ENCODE data around the gene AUTS2. TPM values are rescaled to one million over a fixed set of nuclear protein-coding genes. Genes with fewer than 3 reads are reported as not detected.

Gene AUTS2
- total and polyA plus RNA-seq, 2 experiments from 2014 or later: 32.0 to 91.0 TPM

- TF ChIP-seq EZH2 (IDR thresholded peaks at IDR 0.05; ENCODE audit: low read depth, unreplicated experiment) (no peak), CREB1 (CRISPR knock-in tag; IDR thresholded peaks at IDR 0.05; ENCODE audit: low read depth) (no peak), JUNB (IDR thresholded peaks at IDR 0.05; ENCODE audit: unreplicated experiment) (no peak), EZH2phosphoT487 (IDR thresholded peaks at IDR 0.05; ENCODE audit: unreplicated experiment) (no peak), NANOG (IDR thresholded peaks at IDR 0.05; ENCODE audit: borderline replicate concordance) (no peak), ZNF331 (CRISPR knock-in tag; IDR thresholded peaks at IDR 0.05; ENCODE audit: low read depth) (no peak), CTCF (conservative IDR thresholded peaks at IDR 0.05; ENCODE audit: low read depth in 2 of 2) (no peak), POLR2AphosphoS5 (IDR thresholded peaks at IDR 0.05; ENCODE audit: low read depth) (no peak), STAT1 (IDR thresholded peaks at IDR 0.05; ENCODE audit: unreplicated experiment) (no peak)
Observed at GRCh38 chr7:70190281-70190680, 592.0 kb downstream of the AUTS2 start (continued).

GRCh38 chr7:70193514-70193913 lies 595.2 kb downstream of the AUTS2 start:
- Histone ChIP-seq H2AFZ (no peak overlapping the region), H3F3A (replicated peaks; ENCODE audit: low read depth) (no peaks in the 10 kb centered on the region), H3K4me2 (no peak overlapping the region), H3K4me1 (ENCODE audit: insufficient read depth) (peaks cover 4% of the 10 kb centered on the region; the same call in 1 of the 2 replicates), H3K27ac (ENCODE audit: low read depth) (no peak overlapping the region), H3K79me2 (replicated peaks; ENCODE audit: insufficient read depth) (no peaks in the 10 kb centered on the region), H3K36me3 (ENCODE audit: insufficient read depth) (peaks cover 7% of the 10 kb centered on the region; the same call in 1 of the 2 replicates), H3K4me3 (no peak overlapping the region), H3K27me3 (ENCODE audit: insufficient read depth) (no peaks in the 10 kb centered on the region), H3K9me2 (ENCODE audit: insufficient read depth) (peaks cover 18% of the 10 kb centered on the region; the same call in 1 of the 2 replicates), H4K20me1 (replicated peaks; ENCODE audit: insufficient read depth) (no peaks in the 10 kb centered on the region)
- TF ChIP-seq EZH2 (IDR thresholded peaks at IDR 0.05; ENCODE audit: low read depth, unreplicated experiment) (no peak), CTCF (conservative IDR thresholded peaks at IDR 0.05; ENCODE audit: low read depth in 2 of 2) (peak; percentile 13 to 37; a peak in 3 of 4 replicates)
- H3K4me3 Mint-ChIP-seq: no peak overlapping the region
- no peak for ATAC-seq
- H3K27me3 Mint-ChIP-seq (ENCODE audit: insufficient read depth, low read depth, poor library complexity): no peaks in the 10 kb centered on the region
- H3K9me3 Mint-ChIP-seq: peaks cover 22% of the 10 kb centered on the region; the same call in 2 of the 3 replicates
- no peak for DNase-seq (ENCODE audit: low spot score)
- H3K4me1 Mint-ChIP-seq: peaks cover 8% of the 10 kb centered on the region; the same call in 2 of the 3 replicates
- H3K27ac Mint-ChIP-seq: no peak overlapping the region
- peaks cover 4% of the 10 kb centered on the region; the same call in 1 of the 3 replicates for H3K36me3 Mint-ChIP-seq (ENCODE audit: low read depth)

All from GM23338 (cell line).